HG02798 (cell line): ENCODE measurements around the gene CILP2.

Experiments used
- ATAC-seq: cut with Tn5 transposase; IDR thresholded peaks from one replicate; pipeline ENCODE4 v1.9.1; 2021; ENCODE audit warnings: mild to moderate bottlenecking; ENCODE audit not compliant: unreplicated experiment, poor library complexity

Gene CILP2, protein sequence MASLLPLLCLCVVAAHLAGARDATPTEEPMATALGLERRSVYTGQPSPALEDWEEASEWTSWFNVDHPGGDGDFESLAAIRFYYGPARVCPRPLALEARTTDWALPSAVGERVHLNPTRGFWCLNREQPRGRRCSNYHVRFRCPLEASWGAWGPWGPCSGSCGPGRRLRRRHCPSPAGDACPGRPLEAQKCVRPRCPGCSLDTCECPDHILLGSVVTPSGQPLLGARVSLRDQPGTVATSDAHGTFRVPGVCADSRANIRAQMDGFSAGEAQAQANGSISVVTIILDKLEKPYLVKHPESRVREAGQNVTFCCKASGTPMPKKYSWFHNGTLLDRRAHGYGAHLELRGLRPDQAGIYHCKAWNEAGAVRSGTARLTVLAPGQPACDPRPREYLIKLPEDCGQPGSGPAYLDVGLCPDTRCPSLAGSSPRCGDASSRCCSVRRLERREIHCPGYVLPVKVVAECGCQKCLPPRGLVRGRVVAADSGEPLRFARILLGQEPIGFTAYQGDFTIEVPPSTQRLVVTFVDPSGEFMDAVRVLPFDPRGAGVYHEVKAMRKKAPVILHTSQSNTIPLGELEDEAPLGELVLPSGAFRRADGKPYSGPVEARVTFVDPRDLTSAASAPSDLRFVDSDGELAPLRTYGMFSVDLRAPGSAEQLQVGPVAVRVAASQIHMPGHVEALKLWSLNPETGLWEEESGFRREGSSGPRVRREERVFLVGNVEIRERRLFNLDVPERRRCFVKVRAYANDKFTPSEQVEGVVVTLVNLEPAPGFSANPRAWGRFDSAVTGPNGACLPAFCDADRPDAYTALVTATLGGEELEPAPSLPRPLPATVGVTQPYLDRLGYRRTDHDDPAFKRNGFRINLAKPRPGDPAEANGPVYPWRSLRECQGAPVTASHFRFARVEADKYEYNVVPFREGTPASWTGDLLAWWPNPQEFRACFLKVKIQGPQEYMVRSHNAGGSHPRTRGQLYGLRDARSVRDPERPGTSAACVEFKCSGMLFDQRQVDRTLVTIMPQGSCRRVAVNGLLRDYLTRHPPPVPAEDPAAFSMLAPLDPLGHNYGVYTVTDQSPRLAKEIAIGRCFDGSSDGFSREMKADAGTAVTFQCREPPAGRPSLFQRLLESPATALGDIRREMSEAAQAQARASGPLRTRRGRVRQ

DNA sequence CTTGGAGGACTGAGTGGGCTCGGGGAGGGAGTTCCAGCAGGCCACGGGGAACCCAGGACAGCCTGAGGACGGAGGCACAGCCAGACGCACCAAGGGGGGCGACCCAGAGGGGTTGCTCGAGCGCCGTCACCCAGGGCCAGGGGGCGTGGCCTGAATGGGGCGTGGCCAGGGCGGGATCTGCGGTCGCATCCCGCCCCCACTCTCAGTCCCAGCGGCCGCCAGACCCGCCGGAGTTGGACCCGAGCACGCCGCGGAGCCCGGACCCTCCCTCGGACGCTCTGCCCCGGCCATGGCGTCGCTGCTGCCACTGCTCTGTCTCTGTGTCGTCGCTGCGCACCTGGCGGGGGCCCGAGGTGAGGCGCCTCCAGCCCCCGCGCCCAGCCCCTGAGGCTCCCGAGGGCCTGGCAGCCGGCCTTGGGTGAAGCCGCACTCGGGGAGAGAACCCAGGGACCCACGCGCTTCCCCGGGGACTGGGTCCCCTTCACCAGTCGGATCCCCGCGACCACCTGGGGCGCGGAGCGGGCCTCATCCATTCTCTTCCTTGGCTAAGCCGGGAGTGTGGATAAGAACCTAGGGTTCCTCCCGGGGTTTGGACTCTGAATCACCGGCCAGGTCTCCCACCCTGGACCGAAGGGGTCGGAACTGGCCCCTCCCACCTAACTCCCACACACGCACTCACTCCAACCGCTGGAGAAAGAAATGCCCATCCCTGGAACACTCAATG is at the start of gene CILP2:
Gene CILP2, plus strand, starts transcription at position 205 of the 724 bp plus-strand sequence. Its CDS starts 85 bp downstream, at position 290.
- no peak for ATAC-seq

DNA sequence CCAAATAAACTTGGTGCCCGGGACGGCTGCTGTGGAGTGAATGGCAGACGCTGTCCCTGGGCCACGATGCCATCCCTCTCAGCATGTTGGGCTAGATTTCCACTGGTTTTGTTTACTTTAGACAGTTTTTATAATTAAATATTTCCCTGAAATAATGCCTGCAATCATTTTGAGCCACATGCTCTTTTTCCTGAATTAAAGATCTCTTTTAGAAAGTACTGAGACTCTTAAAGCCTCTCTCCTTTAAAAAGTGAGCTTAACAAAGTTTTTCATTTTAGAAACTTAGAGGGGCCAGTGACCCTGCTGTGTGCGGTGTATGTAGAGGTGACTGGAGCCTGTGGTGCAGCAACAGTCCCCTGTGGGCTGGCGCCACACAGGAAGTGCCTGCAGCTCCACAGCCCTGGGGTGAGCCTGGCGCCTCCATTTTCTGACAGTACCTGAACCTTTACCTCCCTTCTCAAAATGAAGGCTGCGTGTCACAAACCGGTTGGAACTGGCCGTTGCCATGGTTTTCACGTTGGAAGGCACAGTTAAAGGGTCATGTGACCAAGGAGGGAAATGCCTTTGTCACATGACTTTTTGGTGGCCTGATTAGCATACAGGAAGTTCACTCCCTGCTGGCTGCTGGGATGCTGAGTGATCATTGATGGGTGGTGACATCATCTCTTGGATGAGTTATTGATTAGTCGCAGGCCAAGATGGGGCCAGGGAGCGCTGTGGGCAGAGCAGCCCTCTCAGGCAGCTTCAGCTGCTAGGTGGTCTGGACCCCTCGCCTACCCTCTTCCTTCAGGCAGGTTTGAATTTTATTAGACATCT is 49.0 kb upstream of the CILP2 start:
- peak; percentile 61 for ATAC-seq

DNA sequence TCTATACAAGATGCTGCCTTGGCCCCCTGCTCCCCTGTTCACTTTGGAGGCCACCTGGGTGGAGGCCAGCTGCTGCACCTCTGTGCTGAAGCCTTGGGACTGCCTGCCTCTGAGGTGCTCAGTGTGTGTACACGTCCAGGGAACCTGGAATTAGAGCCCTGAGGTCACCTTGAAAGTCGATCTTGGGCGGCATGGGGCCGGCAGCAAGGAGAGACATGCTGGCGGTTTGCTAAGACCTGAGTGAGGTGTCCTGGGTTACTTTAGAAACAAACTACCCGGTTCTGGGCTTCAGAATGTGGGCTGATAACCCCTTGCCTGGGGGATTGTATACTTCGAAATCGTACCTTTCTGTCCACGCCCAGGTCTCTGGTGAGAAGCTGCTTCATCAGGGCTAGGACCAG is 48.3 kb upstream of the CILP2 start:
- no peak for ATAC-seq

DNA sequence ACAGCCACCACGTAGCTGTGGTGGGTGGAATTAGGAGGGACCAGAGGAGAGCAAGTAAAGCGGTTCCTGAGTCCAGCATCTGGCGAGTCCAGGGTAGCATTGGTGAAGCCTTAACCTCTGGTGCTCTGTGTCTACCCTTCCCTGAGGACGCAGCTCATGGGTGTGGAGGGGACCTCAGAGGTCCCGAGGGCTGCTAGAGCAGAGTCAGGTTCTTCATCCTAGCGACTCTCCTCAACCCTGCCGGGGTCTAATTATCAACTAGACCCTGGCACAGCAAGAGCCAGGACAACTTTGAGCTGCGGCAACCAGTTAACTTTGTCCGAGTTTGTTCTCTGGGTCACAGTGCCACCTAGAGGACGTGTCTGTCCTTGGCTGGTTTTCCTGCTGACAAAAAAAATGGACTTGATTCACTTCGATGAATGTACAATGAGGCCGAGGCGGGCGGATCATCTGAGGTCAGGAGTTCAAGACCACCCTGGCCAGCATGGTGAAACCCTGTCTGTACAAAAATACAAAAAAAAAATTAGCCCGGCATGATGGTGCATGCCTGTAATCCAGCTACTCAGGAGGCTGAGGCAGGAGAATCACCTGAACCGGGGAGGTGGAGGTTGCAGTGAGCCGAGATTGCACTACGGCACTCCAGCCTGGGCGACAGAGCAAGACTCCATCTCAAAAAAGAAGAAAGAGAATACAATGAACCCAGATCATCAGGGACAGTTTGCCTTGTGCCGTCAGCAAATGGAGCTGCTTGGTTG is 47.7 kb upstream of the CILP2 start:
- ATAC-seq: peak; percentile 39

DNA sequence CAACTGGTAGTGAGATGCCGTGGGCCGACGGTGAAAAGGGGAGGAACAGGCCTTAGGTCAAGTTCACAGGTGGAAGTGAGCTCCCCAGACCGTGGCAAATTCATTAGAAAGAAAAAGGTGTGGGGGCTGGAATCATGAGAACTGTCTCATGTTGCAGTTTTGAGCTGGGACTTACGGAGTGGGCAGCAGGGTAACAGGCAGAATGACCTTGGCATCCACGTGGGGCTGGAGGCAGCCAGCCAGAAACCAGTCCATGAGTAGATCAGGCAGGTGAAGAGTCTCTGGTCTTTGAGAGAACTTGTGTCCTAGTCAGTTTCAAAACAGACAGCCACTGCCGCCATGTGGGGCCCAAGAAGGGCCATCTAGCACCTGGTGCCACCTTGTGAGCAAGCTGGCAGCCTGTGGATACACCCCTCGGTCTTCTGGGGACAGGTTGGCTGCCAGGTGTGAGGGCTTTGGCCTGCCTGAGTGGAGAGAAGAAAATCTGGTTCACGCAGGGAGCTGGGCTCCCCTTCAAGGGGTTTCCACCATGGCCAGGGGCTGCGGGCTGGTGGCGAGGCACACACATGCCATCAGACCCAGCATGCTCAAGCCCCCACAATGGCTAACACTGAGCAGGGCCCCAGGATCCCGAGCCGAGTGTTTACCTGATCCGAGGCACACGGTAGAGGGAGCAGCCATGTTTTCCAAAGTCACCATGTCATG is 46.6 kb upstream of the CILP2 start:
- ATAC-seq: no peak

DNA sequence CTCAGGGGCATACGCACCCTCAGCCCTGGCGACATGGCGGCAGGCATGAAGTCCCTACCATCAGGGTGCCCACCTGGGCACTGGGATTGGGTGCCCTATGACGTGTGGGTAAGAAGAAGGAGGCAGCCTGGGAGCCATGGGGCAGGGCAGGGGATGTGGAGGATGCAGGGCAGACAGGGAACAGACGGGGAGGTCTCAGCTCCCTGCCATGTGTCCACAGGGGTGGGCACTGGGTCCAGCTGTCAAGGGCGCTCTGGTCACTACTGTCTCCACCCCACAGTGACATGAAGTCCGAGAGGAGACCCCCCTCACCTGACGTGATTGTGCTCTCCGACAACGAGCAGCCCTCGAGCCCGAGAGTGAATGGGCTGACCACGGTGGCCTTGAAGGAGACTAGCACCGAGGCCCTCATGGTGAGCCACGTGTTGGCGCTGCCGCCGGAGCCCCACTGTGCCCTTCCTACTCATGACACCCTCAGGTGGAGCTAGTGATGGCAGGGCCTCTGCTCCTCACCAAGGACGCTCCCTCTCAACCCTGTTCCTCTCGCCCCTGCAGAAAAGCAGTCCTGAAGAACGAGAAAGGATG is 45.9 kb upstream of the CILP2 start:
- no peak for ATAC-seq

DNA sequence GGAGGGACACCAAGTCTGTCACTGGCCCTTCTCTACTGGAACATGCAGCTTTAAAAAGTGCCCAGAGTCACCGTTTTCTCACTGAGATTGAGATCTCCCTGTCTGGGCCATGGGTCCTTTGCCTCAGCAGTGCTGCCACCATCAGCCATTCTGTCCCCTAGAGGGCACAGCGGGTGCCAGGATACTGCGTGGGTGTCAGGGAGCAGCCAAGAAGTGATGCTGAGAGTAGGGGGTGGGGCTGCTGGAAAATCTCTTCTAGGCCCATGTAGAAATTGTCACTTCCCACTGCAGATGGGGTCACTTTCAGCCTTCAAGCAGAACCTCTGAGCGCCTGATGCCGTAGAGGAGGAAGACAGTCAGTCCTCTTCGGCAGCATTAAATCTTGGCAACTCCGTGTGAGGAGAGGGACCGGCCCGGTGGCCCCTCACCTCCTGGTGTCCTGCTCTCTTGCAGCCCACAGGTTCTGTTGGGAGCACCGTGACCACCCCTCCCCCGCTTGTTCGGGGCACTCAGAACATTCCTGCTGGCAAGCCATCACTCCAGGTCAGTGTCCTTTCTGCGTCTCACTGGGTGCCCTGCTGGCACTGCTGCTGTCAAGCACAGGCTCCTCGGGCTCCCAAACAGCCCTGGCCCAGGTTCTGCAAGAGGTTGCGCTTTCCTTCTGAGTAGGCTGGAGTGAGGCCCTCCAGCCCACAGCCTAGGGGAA is 44.1 kb upstream of the CILP2 start:
- ATAC-seq: no peak

DNA sequence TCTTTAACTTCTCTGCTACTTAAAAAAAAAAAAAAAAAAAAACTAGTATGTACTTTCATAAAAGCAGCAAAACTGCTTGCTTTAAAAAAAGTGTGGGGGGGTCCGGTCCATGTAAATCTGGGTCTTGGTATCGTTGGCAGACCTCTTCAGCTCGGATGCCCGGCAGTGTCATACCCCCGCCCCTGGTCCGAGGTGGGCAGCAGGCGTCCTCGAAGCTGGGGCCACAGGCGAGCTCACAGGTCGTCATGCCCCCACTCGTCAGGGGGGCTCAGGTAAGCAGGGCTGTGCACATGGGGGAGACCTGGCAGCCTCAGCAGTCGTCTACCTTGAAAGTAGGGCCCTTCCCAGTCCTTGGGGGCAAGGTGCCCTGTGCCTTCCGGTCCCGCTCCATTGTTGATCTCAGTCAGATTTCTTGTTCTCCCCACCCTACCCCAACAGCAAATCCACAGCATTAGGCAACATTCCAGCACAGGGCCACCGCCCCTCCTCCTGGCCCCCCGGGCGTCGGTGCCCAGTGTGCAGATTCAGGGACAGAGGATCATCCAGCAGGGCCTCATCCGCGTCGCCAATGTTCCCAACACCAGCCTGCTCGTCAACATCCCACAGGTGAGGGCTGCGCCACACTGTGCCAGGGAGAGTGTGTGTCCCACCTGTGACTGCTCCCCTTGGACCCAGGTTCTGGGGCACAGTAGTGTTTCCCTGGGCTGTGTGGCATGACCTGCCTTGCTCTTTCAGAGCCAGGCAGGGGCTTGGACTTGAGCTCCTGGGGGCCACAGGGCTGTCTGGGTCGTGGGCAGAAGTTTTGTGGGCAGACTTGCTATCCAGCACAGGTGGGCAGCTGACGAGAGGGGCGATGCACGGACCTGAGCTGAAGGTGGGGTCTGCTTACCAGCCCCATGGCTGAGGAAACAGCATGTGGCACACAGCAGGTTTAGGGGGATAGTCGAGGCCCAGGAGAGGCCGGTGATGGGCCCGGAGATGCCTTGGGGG is 42.2 kb upstream of the CILP2 start:
- ATAC-seq: no peak

DNA sequence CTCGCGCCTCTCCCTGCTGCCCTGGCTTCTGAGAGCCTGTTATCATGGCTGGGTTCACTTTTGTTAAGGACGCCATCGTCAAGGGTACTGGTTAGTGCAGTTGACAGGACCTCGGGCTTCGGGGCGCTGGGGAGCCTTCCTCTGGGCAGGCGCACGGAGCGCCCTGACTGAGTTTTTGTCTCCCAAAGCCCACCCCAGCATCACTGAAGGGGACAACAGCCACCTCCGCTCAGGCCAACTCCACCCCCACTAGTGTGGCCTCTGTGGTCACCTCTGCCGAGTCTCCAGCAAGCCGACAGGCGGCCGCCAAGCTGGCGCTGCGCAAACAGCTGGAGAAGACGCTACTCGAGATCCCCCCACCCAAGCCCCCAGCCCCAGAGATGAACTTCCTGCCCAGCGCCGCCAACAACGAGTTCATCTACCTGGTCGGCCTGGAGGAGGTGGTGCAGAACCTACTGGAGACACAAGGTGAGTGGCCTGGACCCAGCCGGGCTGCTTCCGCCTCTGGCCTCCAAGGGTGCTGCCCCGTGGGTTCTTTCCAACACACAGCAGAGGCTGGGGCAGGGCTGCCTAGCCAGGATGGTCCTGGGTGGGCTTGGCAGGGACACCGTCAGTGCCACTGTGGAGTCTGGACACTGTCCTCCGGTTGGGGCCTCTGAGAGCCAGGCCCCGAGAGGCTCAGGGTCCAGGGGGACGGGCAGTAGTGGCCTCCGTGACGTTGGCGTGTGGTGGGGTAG is 39.6 kb upstream of the CILP2 start:
- ATAC-seq: no peak

DNA sequence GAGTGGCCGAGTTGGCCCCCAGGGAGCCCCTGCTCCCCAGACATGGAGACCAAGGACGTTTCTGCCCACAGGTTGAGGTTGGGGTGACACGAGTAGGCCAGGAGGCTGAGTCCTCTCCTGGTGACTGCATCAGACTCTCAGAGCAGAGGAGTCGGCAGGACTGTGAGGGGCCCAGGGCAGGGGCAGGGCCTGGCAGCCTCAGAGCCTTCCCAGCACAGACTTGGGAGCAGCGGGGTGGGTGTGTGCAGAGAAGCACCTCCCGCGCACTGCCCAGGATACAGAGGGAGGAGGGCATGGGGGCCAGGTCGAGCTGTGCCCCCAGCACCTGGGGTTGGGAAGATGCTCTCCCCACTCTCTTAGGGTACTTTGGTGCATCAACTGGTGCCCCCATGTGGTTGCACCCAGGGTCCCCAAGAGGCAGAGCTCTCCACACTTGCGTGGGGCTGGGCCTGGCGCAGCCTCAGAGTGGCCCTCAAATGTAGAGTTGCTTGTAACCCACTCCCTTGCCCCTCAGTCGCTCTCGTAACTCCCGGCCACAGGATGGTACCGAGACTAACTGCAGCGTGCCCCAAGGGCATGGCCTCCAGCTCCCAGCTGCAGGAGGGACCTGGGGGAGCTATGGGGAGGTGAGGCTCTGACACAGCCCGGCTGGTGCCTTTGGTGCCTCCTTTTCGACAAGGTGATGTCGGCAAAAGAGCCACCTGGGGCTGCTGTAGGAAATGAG is 38.6 kb upstream of the CILP2 start:
- ATAC-seq: no peak

DNA sequence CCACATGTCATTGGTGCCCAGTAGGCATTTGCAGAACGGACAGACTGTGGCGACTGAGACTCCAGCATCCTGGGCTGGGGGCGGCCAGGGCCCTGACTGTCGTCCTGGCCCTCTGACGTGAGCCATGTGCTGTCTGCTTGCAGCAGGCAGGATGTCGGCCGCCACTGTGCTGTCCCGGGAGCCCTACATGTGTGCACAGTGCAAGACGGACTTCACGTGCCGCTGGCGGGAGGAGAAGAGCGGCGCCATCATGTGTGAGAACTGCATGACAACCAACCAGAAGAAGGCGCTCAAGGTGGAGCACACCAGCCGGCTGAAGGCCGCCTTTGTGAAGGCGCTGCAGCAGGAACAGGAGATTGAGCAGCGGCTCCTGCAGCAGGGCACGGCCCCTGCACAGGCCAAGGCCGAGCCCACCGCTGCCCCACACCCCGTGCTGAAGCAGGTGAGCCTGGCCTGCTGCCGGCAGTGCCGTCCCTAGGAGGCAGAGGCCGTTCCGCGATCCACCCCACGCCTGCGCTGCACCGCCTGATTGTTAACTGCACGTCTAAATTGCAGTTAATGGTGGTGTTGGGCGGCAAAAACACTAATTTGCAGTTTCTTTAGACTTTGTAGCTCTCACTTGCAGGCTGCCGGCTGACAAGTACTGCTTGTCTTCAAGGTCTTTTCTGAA is 37.0 kb upstream of the CILP2 start:
- no peak for ATAC-seq

DNA sequence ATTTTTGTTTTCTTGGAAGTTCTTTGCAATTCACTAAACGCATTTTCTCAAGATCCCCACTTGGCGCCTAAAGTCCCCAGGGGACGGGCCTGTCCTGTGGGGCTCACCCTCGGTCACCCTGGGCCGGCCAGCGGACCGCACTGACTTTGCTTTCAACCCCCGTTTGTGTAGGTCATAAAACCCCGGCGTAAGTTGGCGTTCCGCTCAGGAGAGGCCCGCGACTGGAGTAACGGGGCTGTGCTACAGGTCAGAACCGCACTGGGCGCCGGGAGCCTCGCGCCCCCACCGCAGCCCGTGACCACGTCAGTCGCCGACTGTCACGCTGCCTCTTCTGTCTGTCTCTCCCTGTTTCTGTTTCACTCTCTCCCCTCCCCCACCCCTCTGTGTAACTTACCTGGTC is 36.3 kb upstream of the CILP2 start:
- no peak for ATAC-seq

DNA sequence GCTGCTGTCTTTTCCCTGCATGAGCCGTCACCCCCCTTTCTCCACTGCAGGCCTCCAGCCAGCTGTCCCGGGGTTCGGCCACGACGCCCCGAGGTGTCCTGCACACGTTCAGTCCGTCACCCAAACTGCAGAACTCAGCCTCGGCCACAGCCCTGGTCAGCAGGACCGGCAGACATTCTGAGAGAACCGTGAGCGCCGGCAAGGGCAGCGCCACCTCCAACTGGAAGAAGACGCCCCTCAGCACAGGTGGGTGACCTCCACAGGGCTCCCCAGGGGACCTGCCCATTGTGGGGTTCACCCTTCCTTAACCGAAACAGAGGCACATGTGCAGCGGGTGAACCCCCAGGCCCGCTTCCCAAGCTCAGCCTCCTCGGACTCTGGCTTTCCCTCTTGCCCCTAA is 35.8 kb upstream of the CILP2 start:
- ATAC-seq: no peak
